Measurements from ENCODE around the gene TPK1.

GRCh38 chr7:144629598-144629997 lies 206.3 kb downstream of the TPK1 start:
- TF ChIP-seq CTCF (conservative IDR thresholded peaks at IDR 0.05 in 1 of 2, IDR thresholded peaks at IDR 0.05 in 1 of 2; ENCODE audit: extremely low read depth in 1 of 2, insufficient read depth in 1 of 2, low read depth in 1 of 2, low read length in 2 of 2): no peak
- no peak for TF ChIP-seq EZH2 (IDR thresholded peaks at IDR 0.05; ENCODE audit: borderline replicate concordance, low read length)
